Measurements from ENCODE around the gene OR51E1.

- TF ChIP-seq CTCF (IDR thresholded peaks at IDR 0.05; ENCODE audit: insufficient read depth, low read depth, low read length) (no peak), EZH2 (IDR thresholded peaks at IDR 0.05; ENCODE audit: insufficient read depth, low read length) (no peak)
Measured at GRCh38 chr11:4610258-4610935, 33.4 kb upstream of the OR51E1 start.

Data from astrocyte (in vitro differentiated cells and primary cell).